ENCODE measurements around the gene DCAKD. TPM values are rescaled to one million over a fixed set of nuclear protein-coding genes. Genes with fewer than 3 reads are reported as not detected.

Gene DCAKD
- total RNA-seq, 4 donors from 2014 or later, result 50.3 to 68.8 (median 57.9) TPM

DNA sequence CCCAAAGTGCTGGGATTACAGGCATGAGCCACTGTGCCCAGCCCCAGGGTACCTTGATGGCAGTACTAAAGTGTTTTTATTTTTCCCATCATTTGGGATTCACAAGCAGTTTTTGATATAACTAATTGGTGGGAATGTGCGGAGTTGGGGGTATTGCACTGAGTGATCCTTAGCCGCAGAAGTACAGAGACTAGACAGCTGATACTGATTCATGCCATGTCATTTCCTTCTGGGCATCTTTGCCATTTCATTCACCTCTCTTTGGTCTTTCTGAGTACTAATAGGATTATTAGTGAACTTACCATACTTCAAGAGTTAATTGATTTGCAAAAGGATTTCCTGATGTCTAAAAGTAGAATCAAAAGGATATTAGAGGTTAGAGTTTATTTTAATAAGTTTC is 19.4 kb upstream of the DCAKD start:
- H3K27ac ChIP-seq (replicated peaks in 1 of 4), result no peak overlapping the region
- WGBS, result 96% methylated on average over 2 of the region's 2 CpGs
- peaks cover 4 to 57% (median 18%) of the 10 kb centered on the region in 4 donors for H3K36me3 ChIP-seq
- no peaks in the 10 kb centered on the region for H3K27me3 ChIP-seq
- intact Hi-C loops (cut with DNase I), result no loop called here
- DNase-seq (ENCODE audit: extremely low spot score), result no peak
- H3K9me3 ChIP-seq, result no peaks in the 10 kb centered on the region
- TF ChIP-seq POLR2AphosphoS5 (IDR thresholded peaks at IDR 0.05), result no peak
- no peak for TF ChIP-seq CTCF (IDR thresholded peaks at IDR 0.05)
- TF ChIP-seq EP300 (IDR thresholded peaks at IDR 0.05), result no peak
- no peak for TF ChIP-seq POLR2A (IDR thresholded peaks at IDR 0.05; ENCODE audit: low read depth)
- H3K4me3 ChIP-seq, result no peak overlapping the region
- H3K4me1 ChIP-seq, result peaks cover 20 to 55% (median 37%) of the 10 kb centered on the region in 4 donors

- Histone ChIP-seq H3K4me3 (no peak overlapping the region), H3K36me3 (peaks cover 4 to 52% (median 18%) of the 10 kb centered on the region in 4 donors), H3K27me3 (no peaks in the 10 kb centered on the region), H3K9me3 (no peaks in the 10 kb centered on the region), H3K27ac (replicated peaks in 1 of 4) (no peak overlapping the region), H3K4me1 (peaks cover 20 to 61% (median 44%) of the 10 kb centered on the region in 4 donors)
- no peak for DNase-seq (ENCODE audit: extremely low spot score)
- TF ChIP-seq EP300 (IDR thresholded peaks at IDR 0.05) (no peak), CTCF (IDR thresholded peaks at IDR 0.05) (no peak), POLR2A (IDR thresholded peaks at IDR 0.05; ENCODE audit: low read depth) (no peak), POLR2AphosphoS5 (IDR thresholded peaks at IDR 0.05) (no peak)
- WGBS, result 95% methylated on average over 8 of the region's 8 CpGs
- intact Hi-C loops (cut with DNase I), result no loop called here
These were observed 18.6 kb upstream of the DCAKD start for GRCh38 chr17:45070001-45070400.

- H3K4me3 ChIP-seq, result no peak overlapping the region
- H3K36me3 ChIP-seq, result peaks cover 4 to 34% (median 13%) of the 10 kb centered on the region in 4 donors
- H3K4me1 ChIP-seq, result peaks cover 27 to 61% (median 47%) of the 10 kb centered on the region in 4 donors
- no peak overlapping the region for H3K27ac ChIP-seq (replicated peaks in 1 of 4)
- TF ChIP-seq POLR2A (IDR thresholded peaks at IDR 0.05; ENCODE audit: low read depth), result no peak
- TF ChIP-seq CTCF (IDR thresholded peaks at IDR 0.05), result no peak
- no peak for TF ChIP-seq POLR2AphosphoS5 (IDR thresholded peaks at IDR 0.05)
- TF ChIP-seq EP300 (IDR thresholded peaks at IDR 0.05), result no peak
- 68% methylated on average over 2 of the region's 2 CpGs for WGBS
- no peak for DNase-seq (ENCODE audit: extremely low spot score)
- no peaks in the 10 kb centered on the region for H3K27me3 ChIP-seq
- H3K9me3 ChIP-seq, result no peaks in the 10 kb centered on the region
- intact Hi-C loops (cut with DNase I), result no loop called here
These were observed 16.2 kb upstream of the DCAKD start for GRCh38 chr17:45067637-45068036.

- Histone ChIP-seq H3K27ac (replicated peaks in 1 of 4) (peak overlapping the region in 1 of 4 donors; percentile 33), H3K36me3 (peaks cover 0 to 6% (median 3%) of the 10 kb centered on the region in 4 donors), H3K27me3 (no peaks in the 10 kb centered on the region), H3K4me1 (peaks cover 46 to 80% (median 72%) of the 10 kb centered on the region in 4 donors), H3K9me3 (no peaks in the 10 kb centered on the region), H3K4me3 (no peak overlapping the region)
- intact Hi-C loops (cut with DNase I), result no loop called here
- no peak for DNase-seq (ENCODE audit: extremely low spot score)
- 81% methylated on average over 1 of the region's 1 CpG for WGBS
- no peak for TF ChIP-seq POLR2AphosphoS5 (IDR thresholded peaks at IDR 0.05)
- no peak for TF ChIP-seq EP300 (IDR thresholded peaks at IDR 0.05)
- no peak for TF ChIP-seq POLR2A (IDR thresholded peaks at IDR 0.05; ENCODE audit: low read depth)
- no peak for TF ChIP-seq CTCF (IDR thresholded peaks at IDR 0.05)
These were observed 11.8 kb upstream of the DCAKD start for GRCh38 chr17:45063198-45063597.
